Adipocyte (in vitro differentiated cells): ENCODE results near the gene MYO1G.

Source experiments
- DNase-seq: peaks from one replicate; pipeline ENCODE4 v3.0.0-alpha.2; 2015; ENCODE audit warnings: low read depth
- H3K27me3 ChIP-seq: replicated peaks from 2 replicates; pipeline ENCODE4 v1.7.0; 2013; ENCODE audit warnings: mild to moderate bottlenecking, low read length, moderate library complexity; ENCODE audit not compliant: control insufficient read depth, insufficient read depth
- H3K36me3 ChIP-seq: 2 replicates; pipeline ENCODE4 v1.7.0; 2013; ENCODE audit warnings: low read length, mild to moderate bottlenecking, moderate library complexity; ENCODE audit not compliant: control insufficient read depth, insufficient read depth, severe bottlenecking
- H3K4me1 ChIP-seq: 2 replicates; pipeline ENCODE4 v1.7.0; 2013; ENCODE audit warnings: mild to moderate bottlenecking, low read length, moderate library complexity; ENCODE audit not compliant: control insufficient read depth, insufficient read depth
- H3K4me3 ChIP-seq: 2 replicates; pipeline ENCODE4 v1.7.0; 2013; ENCODE audit warnings: mild to moderate bottlenecking, low read length, moderate library complexity
- H3K9ac ChIP-seq: 2 replicates; pipeline ENCODE4 v1.7.0; 2013; ENCODE audit warnings: mild to moderate bottlenecking, low read length, moderate library complexity
- H3K9me3 ChIP-seq: 2 replicates; pipeline ENCODE4 v1.7.0; 2013; ENCODE audit warnings: mild to moderate bottlenecking, low read length, moderate library complexity; ENCODE audit not compliant: control insufficient read depth

MYO1G gene

GRCh38 chr7:44961844-44962482 lies 16.9 kb downstream of the MYO1G start:
- no peaks in the 10 kb centered on the region for H3K4me1 ChIP-seq
- peak overlapping the region; percentile 71 for H3K4me3 ChIP-seq
- no peak for DNase-seq
- H3K9ac ChIP-seq: peak overlapping the region; percentile 54
- no peaks in the 10 kb centered on the region for H3K9me3 ChIP-seq
- H3K27me3 ChIP-seq: peaks cover 20% of the 10 kb centered on the region
- H3K36me3 ChIP-seq: no peaks in the 10 kb centered on the region

- H3K9ac ChIP-seq: no peak overlapping the region
- H3K27me3 ChIP-seq: peaks cover 8% of the 10 kb centered on the region
- no peak for DNase-seq
- H3K9me3 ChIP-seq: no peaks in the 10 kb centered on the region
- no peak overlapping the region for H3K4me3 ChIP-seq
- no peaks in the 10 kb centered on the region for H3K4me1 ChIP-seq
- H3K36me3 ChIP-seq: no peaks in the 10 kb centered on the region
Measured at GRCh38 chr7:44960011-44960580, 18.7 kb downstream of the MYO1G start.

DNA sequence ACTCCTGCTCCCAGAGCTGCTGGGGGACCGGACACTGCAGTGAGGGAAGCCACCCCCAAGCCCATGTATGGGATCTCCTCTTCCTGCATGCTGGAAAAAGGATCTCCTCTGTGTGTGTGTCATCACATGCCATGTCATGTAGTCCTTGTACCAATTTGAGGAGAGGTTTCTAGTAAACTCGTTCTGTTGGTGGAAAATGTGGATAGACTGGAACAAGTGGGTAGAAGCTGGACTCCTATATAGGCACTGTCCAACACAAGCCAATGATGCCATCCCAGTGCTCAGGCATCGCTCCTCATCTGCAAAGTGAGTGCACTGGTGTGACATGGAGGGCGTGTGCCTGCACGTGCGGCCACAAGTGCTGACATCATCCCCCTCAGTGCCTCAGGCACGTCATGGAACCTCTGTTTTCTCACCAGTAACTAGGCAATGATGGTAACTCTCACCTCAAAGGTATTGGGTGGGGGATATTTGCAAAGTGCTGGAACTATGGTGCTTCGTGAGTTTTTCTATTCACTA lies 19.3 kb downstream of the MYO1G start:
- H3K9me3 ChIP-seq: no peaks in the 10 kb centered on the region
- no peaks in the 10 kb centered on the region for H3K4me1 ChIP-seq
- H3K4me3 ChIP-seq: no peak overlapping the region
- no peak for DNase-seq
- H3K36me3 ChIP-seq: no peaks in the 10 kb centered on the region
- H3K9ac ChIP-seq: no peak overlapping the region
- peaks cover 6% of the 10 kb centered on the region for H3K27me3 ChIP-seq

DNA sequence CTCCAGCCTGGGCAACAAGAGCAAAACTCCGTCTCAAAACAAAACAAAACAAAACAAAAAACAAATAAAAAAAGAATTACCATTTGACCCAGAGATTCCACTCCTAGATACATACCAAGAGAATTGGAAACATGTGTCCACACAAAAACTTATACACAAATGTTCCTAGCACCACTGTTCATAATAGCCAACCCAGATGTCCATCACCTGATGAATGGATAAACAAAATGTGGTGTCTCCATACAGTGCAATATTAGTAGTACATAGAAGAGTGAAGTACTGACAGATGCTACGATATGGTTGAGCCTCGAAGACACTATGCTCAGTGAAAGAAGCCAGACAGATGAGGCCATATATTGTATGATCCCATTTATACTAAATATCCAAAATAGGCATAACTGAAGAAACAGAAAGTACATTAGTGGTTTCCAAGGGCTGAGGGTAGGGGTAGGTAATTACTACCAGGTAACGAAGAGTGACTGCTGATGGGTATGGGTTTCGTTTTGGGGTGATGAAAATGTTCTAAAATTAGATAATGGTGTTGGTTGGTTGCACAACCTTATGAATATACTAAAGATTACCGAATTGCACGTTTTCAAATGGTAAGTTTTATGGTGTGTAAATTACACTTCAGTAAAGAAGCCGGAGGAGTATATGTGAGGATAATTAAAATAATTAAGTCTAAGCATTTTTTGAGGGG lies 20.0 kb downstream of the MYO1G start:
- Histone ChIP-seq H3K4me1 (no peaks in the 10 kb centered on the region), H3K27me3 (peaks cover 6% of the 10 kb centered on the region), H3K36me3 (no peaks in the 10 kb centered on the region), H3K4me3 (no peak overlapping the region), H3K9ac (no peak overlapping the region), H3K9me3 (no peaks in the 10 kb centered on the region)
- DNase-seq: no peak

GRCh38 chr7:44956157-44956766 lies 22.6 kb downstream of the MYO1G start:
- H3K9ac ChIP-seq: no peak overlapping the region
- H3K27me3 ChIP-seq: peaks cover 14% of the 10 kb centered on the region
- no peaks in the 10 kb centered on the region for H3K4me1 ChIP-seq
- H3K4me3 ChIP-seq: no peak overlapping the region
- no peak for DNase-seq
- H3K36me3 ChIP-seq: no peaks in the 10 kb centered on the region
- no peaks in the 10 kb centered on the region for H3K9me3 ChIP-seq

DNA sequence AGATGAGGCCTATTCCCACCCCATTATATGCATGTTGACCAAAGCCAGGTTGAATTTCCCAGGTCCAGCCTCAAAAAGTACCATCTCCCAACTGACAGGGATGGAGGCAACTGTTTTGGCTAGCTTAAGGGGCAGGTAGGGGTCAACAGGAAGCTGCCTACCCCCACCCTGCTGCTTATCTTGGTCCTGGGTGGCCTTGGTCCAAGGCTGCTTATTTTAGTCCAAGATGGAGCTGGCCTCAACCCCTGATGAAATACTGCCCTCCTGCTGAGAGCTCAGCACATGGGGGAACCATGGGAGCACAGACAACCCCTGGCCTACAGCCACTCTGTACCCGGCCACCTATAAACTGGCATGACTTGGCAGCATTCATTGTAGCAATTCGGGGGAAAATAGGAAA lies 23.1 kb downstream of the MYO1G start:
- no peak overlapping the region for H3K4me3 ChIP-seq
- no peaks in the 10 kb centered on the region for H3K36me3 ChIP-seq
- no peak overlapping the region for H3K9ac ChIP-seq
- H3K27me3 ChIP-seq: peaks cover 14% of the 10 kb centered on the region
- DNase-seq: no peak
- H3K4me1 ChIP-seq: no peaks in the 10 kb centered on the region
- no peaks in the 10 kb centered on the region for H3K9me3 ChIP-seq

DNA sequence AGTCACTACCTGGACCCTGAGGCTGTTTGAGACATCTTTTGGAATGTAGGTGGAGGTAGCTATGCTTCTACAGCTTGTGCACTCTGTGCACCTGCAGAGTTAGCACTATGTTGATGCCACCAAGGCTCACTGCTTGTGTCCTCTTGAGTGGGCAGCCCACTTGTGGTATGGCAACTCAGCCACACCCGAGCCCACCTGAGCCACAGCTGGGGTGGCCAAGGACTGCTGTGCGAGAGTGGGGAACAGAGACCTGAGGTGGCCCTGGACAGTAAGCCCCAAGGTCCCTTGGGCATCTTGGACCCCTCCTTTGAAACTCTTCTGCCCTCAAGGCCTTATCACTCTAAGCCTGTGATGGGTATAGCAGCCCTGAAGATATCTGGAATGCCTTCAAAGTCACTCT lies 25.7 kb downstream of the MYO1G start:
- Histone ChIP-seq H3K4me3 (no peak overlapping the region), H3K27me3 (peaks cover 14% of the 10 kb centered on the region), H3K9me3 (no peaks in the 10 kb centered on the region), H3K36me3 (no peaks in the 10 kb centered on the region), H3K9ac (no peak overlapping the region), H3K4me1 (no peaks in the 10 kb centered on the region)
- DNase-seq: no peak

GRCh38 chr7:44949303-44949702 lies 29.5 kb downstream of the MYO1G start:
- Histone ChIP-seq H3K27me3 (peaks cover 14% of the 10 kb centered on the region), H3K4me1 (no peaks in the 10 kb centered on the region), H3K36me3 (no peaks in the 10 kb centered on the region), H3K4me3 (no peak overlapping the region), H3K9ac (no peak overlapping the region), H3K9me3 (no peaks in the 10 kb centered on the region)
- no peak for DNase-seq

DNA sequence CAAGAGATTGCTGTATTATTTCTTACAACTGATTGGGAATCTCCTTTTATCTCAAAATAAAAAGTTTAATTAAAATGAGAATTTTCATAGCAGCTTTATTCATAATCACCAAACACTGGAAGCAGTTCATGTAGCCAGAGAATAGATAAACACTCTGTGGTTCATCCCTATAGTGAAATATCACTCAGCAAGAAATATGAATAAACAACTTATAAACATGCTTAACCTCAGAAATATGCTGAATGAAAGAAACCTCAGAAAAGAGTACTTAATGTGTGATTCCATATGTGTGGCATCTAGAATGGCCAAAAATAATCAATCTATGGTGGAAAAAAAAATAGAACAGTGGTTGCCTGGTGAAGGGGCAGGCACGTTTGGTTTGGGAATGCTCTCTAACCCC lies 33.3 kb downstream of the MYO1G start:
- DNase-seq: no peak
- no peak overlapping the region for H3K9ac ChIP-seq
- H3K27me3 ChIP-seq: peaks cover 3% of the 10 kb centered on the region
- H3K4me3 ChIP-seq: no peak overlapping the region
- no peaks in the 10 kb centered on the region for H3K9me3 ChIP-seq
- H3K36me3 ChIP-seq: no peaks in the 10 kb centered on the region
- no peaks in the 10 kb centered on the region for H3K4me1 ChIP-seq

GRCh38 chr7:44944821-44945220 lies 34.0 kb downstream of the MYO1G start:
- Histone ChIP-seq H3K9me3 (no peaks in the 10 kb centered on the region), H3K9ac (no peak overlapping the region), H3K4me1 (no peaks in the 10 kb centered on the region), H3K4me3 (no peak overlapping the region), H3K36me3 (no peaks in the 10 kb centered on the region), H3K27me3 (no peaks in the 10 kb centered on the region)
- DNase-seq: no peak

DNA sequence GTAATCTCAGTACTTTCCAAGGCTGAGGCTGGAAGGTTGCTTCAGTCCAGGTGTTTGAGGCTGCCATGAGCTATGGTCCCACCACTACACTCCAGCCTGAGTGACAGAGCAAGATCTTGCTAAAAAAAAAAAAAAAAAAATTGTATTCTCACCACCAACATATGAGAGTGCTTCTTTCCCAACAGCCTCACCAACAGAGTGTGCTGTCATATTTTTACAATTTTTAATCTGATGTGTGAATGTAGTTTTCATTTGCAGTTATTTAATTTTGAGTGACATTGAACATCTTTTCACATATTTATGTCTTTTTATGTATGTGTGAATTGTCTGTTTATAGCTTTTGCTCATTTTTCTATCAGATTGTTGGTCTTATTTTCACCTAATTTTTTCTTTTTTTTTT lies 35.2 kb downstream of the MYO1G start:
- H3K9me3 ChIP-seq: no peaks in the 10 kb centered on the region
- no peaks in the 10 kb centered on the region for H3K36me3 ChIP-seq
- H3K4me3 ChIP-seq: no peak overlapping the region
- DNase-seq: no peak
- H3K27me3 ChIP-seq: peaks cover under 1% of the 10 kb centered on the region
- no peak overlapping the region for H3K9ac ChIP-seq
- no peaks in the 10 kb centered on the region for H3K4me1 ChIP-seq
